HG02884 (cell line): Measurements from ENCODE around the gene MRPL2.
A peak's percentile ranks its signal among the peaks of the same experiment; 100 is the strongest.

Experiments used
- ATAC-seq: cut with Tn5 transposase; IDR thresholded peaks from one replicate; pipeline ENCODE4 v1.9.1; 2021; ENCODE audit warnings: mild to moderate bottlenecking, moderate library complexity; ENCODE audit not compliant: unreplicated experiment

Gene MRPL2

DNA sequence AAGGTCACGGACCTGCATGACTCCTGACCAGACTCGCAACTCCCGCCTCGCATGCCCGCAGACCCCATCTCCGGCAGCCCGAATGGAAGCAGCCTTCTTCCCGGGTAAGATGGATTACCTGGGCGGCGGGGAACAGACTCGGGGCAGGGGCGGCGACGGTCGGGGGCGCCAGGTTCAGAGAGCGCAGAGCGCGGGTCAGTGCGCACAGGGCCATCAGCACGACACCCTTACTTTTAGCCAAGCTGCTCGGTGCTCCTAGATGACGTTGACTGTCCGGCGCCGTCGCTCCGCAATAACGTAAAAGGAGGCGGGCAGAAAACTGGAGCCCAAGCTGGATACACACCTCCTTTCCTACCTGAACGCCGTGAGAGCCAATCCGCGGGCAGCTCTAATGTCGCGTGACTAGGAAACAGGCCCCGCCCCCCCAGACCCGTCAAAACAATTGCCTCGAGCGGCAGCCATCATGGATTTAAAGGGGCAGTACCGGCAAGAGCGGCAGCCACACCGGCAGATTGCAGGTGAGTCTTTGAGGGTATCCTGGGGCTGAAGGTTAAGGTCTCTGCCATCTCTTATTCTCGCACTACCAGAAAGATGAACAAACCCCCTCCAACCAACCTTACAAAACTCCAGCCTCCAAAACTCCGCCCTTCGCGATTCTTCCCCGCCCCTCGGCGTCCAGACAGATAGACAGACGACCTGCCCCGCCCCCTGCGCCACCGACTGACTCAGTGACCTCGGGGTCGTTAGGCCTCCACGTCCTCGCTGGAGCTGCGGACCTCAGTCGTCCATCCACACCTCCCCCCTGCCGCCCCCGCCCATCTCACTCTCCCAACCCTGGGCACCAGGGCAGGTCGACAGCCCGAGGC is at the start of gene MRPL2, which contains the start of gene KLC4:
Gene MRPL2 (minus strand): TSS at position 267 of the 866 bp plus-strand sequence. CDS start 53 bp downstream, at position 214.
Gene KLC4 (plus strand): TSS at position 464 of the 866 bp plus-strand sequence. CDS start 1,705 bp downstream, outside the sequence.
- peak; percentile 89 for ATAC-seq

DNA sequence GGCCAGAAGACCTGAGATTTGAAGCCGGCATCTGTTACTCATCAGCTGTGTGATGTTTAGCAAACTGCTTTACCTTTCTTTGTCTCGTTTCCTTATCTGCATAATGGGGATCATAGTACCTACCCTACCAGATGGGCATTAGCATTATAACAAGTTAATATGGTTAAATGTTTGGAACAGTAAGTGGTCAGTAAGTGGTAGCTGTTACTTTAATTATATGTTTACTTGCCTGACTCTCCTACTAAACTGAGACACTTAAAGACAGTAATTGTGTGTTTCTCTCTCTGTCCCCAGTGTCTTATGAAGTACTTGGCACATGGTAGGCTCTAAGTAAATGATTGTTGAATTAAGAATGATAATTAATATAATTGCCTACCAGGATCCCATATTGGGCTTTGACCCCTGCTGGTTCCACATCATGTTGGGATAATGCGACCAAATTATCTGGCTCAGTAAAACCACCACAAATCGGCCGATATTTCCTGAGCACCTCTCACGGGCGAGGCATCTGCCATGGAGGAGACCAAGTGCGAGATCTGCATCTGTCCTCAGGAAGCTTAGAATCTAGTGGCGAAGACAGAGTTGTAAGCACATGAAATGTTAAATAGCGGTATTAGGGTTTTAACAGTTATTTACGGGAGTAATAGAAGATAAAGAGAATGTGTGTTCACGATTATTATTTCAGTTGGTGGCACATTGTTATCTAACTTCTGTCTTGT is 48.3 kb upstream of the MRPL2 start:
- no peak for ATAC-seq

DNA sequence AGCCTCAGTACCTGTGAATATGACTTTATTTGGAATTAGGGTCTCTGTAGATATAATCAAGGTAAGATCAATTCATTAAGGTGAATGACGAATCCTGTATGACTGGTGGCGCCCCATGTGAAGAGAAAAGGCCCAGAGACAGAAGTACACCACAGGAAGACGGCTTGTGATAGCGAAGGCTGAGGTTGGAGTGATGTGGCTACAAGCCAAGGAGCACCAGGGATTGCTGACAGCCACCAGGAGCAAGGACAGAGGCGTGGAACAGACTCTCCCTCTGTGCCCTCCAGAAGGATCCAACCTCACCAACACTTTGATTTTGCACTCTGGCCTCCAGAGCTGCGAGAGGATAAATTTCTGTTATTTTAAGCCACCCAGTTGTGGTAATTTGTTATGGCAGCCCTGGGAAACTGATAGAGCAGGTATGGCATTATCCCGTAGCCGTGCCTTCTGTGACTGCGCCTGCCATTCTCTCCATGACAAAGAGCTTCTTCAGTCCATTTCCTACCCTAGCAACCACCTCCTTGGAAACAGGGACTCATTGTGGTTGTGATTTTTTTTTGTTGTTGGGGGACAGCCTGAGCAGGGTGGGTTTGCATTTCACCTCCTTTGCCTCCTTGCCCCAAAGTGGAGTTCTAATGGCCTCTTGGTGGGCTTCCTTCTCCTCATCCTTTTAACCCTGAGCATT is 46.4 kb upstream of the MRPL2 start:
- ATAC-seq, result no peak

DNA sequence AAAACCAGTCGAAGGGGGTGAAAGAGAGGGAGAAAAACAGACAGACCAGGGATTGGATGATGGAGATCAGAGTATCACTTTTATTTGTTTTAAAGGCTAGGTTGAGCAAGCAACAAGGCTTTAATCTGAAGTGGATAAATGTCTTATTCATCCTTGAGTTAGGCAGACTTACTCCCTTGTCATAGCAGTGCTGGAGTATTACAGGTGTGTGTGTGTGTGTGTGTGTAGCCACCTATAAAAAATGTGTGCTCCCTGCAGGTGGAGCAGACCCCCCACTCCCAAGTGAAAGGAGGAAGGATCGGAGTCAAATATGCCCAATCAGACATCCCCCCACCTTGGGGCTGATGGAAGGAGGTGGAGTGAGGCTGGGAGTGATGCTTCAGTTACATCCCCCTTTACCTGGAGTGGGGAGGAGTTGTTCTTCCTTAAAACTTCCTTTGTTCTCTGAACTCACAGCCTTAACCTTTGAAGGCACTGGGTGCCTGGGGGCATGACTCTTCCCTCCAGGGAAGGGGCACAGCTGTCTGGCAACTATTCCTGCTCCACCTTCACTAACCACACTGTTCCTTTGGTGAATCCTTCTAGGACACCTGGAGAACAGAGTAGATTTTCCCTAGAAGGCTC is 44.1 kb upstream of the MRPL2 start:
- ATAC-seq, result no peak

- ATAC-seq, result no peak
Measured at GRCh38 chr6:43101497-43101896, 42.3 kb upstream of the MRPL2 start.

- ATAC-seq, result no peak
Measured at GRCh38 chr6:43097502-43097901, 38.3 kb upstream of the MRPL2 start.

GRCh38 chr6:43097098-43097489 is 37.9 kb upstream of the MRPL2 start:
- ATAC-seq, result no peak

DNA sequence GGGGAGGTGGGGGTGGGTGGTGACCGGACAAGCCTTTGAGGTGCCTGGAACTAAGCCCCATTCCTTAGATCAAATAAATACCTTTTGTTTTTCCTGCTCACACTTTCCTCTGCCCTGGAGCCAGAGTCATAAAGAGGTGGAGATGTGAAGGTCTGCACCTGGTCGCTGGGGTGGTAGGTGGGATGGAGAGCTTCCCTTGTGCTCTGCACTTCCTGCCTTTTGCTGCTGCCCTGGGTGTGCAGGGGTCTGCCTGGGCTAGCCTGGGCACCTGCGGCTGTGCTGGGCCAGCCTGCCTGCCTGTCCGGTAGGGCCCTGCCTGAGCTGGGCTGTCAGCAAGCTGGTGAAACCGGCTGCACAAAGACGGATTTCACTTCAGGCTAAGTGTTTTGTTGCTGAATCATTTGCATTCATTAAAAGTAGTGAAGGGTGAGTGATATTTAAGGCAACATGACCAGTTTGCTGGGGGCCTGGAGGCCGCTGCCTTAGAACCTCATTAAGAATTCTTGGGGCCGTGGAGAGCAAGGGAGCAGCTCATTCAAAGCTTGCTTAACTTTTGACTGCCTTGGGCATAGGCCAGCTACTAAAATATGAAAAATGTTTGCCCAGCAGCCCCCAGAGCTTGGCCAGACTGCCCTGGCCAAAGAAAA is 37.3 kb upstream of the MRPL2 start:
- no peak for ATAC-seq

DNA sequence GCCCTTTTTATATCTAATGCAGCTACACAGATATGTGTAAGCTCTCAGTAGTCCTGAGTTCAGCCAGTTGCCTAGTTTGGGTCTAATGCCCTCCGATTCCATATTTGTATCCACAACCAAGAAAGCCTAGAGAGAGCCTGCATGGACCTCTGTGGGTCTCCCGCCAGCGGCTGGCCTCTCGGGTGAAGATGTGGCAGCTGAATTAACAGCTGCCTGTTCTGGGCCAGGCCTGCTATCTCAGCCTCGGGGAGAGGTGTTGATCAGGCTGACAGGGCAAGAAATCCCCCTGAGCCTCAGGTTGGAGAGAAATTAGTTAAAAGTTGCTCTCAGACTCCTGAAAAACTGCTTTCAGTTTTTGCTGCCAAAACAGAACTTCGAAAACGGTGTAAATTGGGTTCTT is 36.7 kb upstream of the MRPL2 start:
- ATAC-seq, result no peak

DNA sequence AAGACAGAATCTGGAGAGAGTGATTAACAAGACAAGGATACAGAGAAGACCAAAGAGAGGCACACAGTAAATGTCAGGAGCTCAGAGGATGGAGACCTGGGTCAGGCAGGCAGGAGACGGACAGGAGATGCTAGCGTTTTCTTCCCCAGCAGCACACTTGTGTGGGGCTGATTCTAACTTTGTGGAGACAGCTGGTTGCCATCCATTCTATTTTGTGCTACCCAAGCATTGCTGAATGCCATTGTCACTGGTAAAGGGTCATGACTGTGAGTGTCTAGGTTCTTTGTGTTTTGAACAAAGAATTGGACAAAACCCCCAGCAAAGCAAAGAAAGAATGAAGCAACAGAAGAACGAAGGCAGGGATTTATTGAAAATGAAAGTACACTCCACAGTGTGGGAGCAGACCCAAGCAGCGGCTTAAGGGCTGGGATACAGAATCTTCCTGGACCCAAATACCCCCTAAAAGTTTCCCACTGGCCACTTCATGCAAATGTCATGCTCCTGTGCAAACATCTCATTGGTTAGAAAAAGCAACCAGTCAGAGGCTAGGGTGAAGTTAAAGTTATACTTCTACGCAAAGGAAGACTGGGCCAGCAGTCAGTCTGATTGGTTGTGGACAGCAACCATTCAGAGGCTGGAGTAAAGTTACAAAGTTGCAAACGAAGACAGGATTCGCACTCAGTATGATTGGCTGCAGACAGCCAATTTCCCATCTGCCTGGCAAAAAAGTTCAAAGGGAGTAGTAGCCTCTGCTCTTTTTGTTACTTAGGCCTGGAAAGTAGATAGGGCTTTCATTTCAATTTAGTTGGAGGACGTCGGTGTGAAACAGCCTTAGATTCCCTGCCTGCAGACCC is 34.4 kb upstream of the MRPL2 start:
- ATAC-seq, result no peak

DNA sequence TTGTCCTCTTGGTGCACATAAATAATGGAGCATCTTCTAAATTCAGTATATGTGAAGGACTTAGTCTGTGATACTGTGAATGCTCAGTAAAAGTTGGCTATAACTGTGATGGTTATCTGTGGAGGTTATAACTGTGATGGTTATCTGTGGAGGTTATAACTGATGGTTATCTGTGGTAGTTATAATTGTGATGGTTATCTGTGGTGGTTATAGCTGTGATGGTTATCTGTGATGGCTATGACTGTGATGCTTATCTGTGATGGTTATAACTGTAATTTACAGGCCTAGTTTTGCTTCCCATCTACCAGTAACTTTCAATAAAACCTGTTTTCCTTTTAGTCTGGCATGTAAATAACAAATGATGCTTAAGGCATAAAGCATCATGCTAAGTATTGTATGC is 33.4 kb upstream of the MRPL2 start:
- ATAC-seq, result no peak

- ATAC-seq, result no peak
Measured at GRCh38 chr6:43091436-43091991, 32.3 kb upstream of the MRPL2 start.

DNA sequence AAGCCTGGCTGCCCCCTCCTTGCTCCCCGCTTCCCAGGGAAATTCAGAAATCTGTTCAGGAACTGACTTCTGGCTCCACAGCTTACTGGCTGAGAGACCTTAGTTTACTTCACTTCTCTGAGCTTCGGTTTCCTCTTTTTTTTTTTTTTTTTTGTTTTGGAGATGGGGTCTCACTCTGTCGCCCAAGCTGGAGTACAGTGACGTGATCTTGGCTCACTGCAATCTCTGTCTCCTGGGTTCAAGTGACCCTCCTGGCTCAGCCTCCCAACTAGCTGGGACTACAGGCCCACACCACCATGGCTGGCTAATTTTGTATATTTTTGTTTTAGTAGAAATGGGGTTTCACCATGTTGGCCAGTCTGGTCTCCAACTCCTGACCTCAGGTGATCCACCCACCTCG is 31.8 kb upstream of the MRPL2 start:
- ATAC-seq, result no peak

GRCh38 chr6:43090559-43090956 is 31.3 kb upstream of the MRPL2 start:
- no peak for ATAC-seq

- ATAC-seq, result no peak
Measured at GRCh38 chr6:43089874-43090558, 30.8 kb upstream of the MRPL2 start.

GRCh38 chr6:43089467-43089866 is 30.2 kb upstream of the MRPL2 start:
- ATAC-seq, result no peak

DNA sequence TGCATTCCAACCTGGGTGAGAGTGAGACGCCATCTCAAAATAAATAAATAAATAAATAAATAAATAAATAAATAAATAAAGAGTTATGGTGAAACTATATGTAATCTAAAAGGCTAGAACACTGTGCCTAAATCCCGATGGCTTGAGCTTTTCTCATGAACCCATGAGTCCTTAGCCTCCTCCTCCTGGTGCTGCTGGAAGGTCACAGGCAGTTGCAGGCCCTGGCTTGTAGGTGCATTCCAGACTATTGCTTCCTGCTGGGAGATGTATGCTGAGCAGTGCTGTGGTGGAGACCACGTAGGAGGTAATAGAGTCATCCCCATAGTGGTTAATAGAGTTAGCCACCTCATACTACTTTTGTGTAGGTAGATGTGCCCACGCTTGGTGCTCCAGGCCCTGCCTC is 29.4 kb upstream of the MRPL2 start:
- ATAC-seq, result no peak

DNA sequence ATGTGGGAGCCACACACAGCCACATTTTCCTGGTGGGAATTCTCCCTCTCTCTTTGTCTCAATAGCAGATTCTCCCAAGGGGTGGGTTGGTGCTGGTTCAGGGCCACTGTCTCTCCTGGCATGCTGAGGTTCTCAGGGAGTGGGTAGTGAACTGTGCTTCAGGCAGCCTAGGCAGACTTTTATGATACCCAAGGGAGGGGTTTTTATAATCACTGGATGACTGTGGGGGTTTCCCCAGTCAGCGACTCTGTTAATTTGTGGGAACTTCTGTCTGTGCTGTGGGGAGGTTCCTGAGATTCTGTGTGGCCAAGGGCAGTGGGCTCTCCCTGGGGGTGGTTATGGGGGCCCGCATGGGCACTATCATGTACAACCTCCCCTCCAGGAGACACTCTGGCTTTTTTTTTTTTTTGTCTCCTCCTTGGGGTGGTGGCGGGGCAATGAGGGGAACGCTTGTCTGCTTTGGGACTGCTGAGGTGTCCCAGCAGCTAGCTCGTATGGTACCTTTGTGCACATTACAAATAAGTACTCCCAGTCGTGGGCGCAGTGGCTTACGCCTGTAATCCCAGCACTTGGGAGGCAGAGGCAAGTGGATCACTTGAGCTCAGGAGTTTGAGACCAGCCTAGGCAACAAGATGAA is 26.9 kb upstream of the MRPL2 start:
- no peak for ATAC-seq
